ENCODE data around the gene AFDN.
A peak's percentile ranks its signal among the peaks of the same experiment; 100 is the strongest.
"Not testable (repeated sequence)": the region's sequence is repeated elsewhere in the genome, so short reads cannot be mapped to it uniquely, and the experiment has no call there.

Gene AFDN

DNA sequence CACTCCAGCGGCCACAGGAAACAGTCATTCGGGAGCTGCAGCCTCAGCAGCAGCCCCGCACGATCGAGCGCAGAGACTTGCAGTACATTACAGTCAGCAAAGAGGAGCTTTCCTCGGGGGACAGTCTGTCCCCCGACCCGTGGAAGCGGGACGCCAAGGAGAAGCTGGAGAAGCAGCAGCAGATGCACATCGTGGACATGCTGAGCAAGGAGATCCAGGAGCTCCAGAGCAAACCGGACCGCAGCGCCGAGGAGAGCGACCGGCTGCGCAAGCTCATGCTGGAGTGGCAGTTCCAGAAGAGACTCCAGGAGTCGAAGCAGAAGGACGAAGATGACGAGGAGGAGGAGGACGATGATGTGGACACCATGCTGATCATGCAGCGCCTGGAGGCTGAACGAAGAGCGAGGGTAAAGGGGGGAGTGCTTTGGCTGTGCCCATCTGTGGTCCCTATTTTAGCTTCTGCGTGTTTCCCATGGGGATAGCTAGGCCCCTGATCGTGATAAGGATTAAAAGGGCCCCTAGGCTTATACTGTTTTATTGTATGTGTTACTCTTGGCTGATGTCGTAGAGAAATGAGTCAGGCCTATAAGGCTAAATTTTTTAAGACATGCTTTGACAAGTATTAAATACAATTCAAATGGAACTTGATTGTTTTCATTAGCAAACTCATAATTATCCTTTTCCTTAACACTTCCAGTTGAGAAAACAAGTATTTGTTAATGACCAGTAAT is 125.2 kb downstream of the AFDN start:
- no peak for DNase-seq (ENCODE audit: low read depth)

DNA sequence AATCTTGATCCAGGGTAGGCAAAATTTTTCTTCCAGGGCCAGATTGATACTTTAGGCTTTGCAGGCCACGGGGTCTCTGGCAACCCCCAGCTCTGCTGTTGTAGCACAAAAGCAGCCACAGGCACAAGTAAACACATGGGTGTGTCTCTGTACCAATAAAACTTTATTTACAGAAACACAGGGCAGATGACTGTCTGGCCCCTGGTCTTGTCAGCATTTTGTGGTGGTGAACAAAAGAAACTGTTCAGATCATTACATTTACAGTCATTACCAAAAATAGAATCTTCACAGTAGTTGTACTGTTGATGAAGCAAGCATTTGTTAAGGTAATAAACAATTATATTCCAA is 125.8 kb downstream of the AFDN start:
- DNase-seq (ENCODE audit: low read depth), result no peak

DNA sequence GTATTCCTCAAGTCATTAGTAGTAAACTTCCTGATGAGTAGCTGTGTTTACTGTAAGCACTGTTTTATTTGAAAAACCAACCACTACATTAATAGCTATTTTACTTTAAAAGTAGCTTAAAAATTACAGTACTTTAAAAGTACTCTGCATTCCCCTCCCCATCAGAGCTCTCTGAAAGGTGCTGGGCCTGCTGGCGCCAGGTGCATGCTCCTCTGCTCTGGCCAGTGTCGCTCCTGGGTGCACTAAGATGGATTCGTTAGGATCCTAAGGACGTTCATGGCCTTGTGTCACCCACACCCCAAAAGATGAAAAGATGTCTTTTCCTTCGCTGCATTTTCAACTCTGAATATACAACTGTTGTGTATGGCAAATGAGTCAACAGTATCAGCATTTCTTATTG is 126.8 kb downstream of the AFDN start:
- no peak for DNase-seq (ENCODE audit: low read depth)

DNA sequence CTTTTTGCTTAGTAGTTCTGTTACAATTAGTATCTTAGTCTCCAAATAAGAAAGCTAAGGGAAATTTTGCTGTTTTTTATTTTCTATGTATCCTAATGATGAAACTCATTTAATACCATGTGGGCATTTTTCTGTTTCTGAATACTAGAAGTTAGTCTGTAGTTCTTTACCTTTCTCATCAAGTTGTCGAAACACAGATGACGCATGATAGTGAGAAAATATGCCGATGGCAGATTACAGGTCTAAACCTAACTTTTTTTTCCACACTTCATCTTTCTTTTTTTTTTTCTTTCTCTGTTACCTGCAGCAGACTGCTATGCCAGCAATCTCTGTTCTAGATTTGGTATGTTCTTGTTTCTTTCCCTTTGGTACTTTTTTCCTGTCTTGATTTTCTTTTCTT is 127.4 kb downstream of the AFDN start:
- DNase-seq (ENCODE audit: low read depth), result no peak

DNA sequence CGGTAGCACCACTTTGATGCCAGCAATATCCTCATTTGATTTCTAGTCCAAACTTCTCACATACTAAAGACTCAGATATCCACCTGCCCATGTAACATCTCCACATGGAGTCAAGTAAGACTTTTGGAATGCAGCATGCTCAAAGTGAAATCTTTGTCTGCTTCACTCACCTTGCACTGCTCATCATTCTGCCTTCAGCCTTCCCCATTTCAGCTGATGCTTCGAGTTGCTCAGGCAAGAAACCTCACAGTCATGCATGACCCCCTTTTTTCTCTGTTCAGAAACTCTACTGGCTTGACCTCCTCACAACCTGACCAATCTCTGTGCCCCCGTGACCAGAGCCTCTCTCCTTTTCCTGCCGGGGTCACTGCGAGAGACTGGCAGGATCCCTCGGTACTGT is 129.8 kb downstream of the AFDN start:
- DNase-seq (ENCODE audit: low read depth), result no peak

DNA sequence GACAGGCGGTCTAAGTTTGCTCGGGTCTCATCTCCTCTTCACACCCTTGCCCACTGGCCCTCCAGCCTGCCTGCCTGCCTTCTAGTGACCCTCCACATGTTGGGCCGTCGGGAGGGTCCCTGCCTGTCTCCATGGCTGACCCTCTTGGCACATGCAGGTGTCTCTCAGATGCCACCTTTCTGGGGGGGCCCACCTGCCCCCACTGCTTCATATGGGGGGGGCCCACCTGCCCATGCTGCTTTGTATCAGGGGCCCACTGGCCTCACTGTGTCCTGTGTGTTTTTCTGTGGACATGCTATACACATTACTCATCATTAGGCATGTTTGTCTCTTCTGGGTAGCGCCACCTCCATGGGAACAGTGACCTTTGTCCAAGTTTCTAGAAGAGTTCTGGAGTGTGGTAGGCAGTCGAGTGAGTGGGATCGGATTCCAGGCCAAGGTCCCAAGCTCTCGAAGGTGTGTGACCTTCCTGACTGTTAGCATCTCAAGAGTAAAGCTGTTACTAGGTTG is 130.3 kb downstream of the AFDN start:
- DNase-seq (ENCODE audit: low read depth), result peak; percentile 10

DNA sequence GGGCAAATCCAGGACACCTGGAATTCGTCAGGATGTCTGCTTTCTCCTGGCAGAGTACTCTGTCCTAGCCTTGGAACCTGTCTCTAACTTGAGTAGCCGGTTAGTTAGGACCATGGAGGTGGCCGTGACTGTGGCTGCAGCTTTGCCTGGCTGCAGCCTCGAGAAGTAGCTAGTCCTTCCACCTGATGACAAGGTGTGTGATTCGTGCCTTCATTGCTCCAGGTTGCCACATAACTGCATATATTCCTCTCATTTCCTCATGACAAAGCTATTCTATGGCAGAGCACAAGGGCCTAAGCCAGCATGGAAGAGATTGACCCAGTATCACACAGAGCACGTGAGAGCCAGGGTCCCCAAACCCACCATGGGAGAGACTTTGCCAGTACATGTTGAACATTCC is 130.9 kb downstream of the AFDN start:
- DNase-seq (ENCODE audit: low read depth), result peak; percentile 6

DNA sequence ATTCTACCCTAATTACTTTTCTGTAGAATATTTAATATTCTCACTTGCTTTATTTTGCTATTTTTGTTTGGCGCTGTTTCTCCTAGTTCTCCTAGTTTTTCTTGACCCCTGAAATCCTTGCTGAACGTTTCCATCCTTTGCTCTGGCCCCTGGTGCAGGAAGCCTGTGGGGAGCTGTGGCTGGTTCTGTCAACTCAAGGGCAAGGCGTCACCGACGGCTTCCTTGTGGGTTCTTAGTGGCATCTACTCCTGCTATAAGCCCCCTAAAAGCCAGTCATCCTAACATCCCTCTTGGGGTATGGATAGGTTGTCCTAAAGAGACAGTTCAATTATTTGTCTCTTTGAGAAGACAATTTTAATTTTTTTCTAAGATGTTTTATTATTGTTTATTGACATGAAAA is 133.9 kb downstream of the AFDN start:
- no peak for DNase-seq (ENCODE audit: low read depth)

DNA sequence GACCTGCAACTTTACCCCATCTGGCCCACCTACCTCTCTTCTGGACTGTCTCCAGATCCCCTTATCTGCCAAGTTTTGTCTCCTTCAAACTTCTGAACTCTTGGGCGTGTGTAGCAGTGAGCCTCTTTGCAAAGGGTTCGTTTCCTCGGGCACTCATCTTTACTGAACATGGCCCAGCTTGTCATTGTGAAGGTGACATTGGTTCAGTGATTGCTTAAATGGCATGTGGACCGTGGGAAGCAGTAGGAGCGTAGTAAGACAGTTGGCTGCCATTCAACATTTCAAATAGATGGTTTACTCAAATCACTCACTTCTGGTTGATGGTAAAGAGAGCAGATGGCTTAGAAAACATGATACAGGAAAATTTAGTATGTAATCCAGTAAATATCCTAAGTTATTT is 136.0 kb downstream of the AFDN start:
- DNase-seq (ENCODE audit: low read depth), result no peak

DNA sequence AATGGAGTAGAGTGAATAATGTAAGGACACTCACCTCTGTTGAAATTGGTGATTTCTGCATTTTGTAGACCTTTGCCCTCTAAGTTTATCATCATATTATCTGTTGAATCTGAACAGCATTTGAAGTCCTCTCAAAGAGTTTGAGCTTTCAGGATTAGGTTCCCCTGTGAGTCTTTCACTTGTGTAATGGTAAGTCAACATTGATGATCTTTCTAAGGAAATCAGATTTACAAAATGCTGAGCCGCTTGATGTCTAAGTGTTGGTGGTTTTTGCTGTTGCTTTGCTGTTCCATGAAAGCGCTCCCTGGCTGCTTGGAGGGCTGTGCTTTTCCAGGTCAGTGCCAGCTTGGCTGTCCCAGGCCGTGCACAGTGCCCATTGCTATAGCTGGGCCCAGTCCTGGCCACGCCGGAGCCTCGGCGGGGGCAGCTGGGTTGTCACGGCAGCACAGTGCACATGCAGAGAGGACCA is 136.9 kb downstream of the AFDN start:
- DNase-seq (ENCODE audit: low read depth), result no peak

DNA sequence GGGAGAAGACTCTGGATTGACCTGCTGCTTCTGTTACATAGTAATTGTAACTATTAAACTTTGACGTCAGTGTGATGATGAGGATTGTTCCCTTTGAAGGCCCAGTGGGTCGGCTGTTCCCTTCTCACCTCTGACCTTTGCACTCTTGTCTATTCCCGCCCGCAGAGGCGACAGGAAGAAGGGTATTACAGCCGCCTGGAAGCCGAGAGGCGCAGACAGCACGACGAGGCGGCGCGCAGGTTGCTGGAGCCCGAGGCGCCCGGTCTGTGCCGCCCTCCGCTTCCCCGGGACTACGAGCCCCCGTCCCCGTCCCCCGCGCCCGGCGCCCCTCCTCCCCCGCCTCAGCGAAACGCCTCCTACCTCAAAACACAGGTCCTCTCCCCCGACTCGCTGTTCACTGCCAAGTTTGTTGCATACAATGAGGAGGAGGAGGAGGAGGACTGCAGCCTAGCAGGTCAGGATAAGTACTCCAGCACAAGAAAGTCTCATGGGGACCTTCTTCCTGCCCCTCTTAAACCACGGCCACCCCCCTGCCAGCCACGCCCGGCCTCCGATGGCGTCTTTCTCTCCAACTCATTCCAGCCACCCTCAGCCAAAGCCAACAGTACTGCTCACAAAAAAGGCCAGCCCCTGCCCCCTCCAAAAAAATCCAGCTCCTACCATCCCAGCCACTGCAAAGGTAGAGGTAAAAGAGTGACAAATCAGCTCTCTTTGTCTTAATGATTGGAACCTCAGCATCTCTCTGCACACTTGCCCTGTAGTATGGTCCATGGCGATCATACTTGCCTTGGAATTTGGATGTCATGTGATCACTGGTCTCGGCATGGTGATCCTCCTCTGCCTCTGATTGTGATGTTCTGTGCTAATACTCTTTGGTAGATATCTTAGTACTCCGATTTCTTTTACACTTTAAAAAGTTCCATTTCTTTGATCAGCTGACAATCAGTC is 139.2 kb downstream of the AFDN start:
- no peak for DNase-seq (ENCODE audit: low read depth)

DNA sequence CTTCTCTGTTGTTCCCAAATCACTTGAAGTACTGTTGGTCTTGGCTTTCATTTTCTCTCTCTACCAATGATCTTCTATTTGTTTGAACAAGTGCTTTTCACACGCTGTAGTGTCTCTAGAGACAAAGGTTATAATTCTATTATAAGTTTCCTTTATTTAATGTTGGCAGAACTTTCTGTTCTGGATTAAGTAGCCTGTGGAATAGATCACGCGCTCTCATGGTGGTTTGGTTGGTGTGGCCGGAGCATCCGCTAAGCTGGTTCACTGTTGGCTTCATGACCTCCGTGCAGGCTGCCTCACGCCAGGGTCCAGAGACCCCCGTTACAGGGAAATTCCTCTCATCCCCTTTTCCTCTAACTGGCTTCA is 139.8 kb downstream of the AFDN start:
- DNase-seq (ENCODE audit: low read depth), result no peak

DNA sequence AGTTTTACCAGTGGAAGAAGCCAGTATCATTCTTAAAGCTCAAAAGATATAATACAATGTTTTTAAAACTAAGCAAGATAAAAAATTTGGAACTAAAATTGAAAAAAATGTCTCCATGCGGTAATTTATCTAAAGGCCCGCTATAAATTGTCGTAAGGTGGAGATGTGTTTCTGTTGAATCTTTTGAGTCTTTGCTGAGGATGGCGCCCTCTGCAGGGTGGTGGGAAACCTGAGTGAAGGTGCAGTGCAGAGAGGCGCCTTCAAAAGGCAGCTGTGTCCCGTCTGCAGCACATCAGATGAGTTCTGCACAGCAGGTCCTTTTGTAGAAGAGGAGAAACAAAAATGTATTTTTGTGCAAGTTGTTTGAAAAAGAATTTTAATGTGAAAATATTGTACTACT is 141.4 kb downstream of the AFDN start:
- DNase-seq (ENCODE audit: low read depth), result peak; percentile 13

DNA sequence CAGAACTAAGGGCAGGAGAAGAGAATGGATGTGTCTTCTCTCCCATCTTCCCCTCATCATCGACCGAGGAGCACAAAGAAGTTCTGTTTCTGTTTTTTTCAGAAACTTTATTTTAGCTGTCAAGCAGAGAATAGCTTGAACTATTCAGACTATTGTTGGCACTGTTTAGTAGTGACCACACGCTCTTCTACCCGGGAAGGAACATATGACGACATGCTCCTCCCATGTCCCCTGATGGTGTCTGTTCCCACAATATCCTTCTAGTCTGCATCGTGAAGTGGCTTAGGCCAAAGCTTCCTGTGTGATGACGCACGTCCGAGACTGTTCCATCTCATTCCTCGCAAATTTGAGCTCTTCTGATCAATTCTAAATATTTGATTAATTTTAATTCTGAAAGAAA is 143.5 kb downstream of the AFDN start:
- DNase-seq (ENCODE audit: low read depth), result no peak

DNA sequence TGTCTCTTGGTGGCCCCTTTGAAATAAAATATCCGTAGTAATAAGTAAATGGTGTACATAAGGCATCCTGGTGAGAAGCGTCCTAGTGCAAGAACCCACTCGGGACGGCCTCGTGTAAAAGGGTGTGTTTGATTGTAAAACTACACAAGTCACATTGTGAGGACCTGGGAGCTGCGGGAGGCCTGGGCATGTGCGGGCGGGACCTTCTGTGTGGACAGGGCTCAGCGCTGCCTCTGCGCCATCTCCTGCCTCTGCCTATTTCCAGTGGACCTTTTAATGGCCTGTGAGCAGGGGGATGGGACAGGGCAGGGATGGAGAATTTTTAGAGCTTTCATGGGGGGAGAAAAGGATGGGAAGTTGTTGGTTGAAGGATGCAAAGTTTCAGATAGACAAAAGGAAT is 145.5 kb downstream of the AFDN start:
- no peak for DNase-seq (ENCODE audit: low read depth)

DNA sequence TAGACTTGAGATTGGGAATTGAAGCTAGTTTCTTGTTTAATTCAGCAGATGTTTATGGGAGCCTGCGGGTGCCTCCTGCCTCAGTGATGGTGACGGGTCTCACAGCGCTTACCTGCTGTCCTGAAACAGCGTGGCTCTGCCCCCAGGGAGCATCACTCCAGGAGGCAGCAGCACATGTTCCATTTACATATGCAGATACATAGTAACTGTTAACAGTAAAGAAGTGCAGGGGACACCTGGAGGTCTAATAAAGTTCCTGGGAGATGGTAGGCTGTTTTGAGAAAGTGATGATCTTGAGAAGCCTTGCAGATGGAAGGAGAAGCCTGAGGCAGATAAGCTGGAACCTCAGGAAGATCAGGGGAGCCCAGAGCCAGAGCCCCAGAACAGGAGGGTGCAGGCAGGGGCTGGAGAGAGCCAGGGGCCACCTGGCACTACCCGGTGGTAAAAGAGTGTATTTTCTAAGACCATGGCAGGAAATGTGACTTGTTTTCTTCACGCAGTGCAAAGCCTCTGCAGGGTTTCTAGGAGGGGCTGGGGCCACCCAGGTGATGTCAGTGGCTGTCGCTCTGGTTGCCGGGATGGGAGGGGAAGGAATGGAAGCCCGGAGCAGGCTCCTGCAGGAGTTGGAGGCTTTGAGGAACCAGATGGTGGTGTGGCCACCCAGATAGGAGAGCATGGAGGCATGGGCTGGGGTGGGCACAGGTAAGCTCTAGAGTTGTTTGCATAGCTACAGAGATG is 146.6 kb downstream of the AFDN start:
- no peak for DNase-seq (ENCODE audit: low read depth)

DNA sequence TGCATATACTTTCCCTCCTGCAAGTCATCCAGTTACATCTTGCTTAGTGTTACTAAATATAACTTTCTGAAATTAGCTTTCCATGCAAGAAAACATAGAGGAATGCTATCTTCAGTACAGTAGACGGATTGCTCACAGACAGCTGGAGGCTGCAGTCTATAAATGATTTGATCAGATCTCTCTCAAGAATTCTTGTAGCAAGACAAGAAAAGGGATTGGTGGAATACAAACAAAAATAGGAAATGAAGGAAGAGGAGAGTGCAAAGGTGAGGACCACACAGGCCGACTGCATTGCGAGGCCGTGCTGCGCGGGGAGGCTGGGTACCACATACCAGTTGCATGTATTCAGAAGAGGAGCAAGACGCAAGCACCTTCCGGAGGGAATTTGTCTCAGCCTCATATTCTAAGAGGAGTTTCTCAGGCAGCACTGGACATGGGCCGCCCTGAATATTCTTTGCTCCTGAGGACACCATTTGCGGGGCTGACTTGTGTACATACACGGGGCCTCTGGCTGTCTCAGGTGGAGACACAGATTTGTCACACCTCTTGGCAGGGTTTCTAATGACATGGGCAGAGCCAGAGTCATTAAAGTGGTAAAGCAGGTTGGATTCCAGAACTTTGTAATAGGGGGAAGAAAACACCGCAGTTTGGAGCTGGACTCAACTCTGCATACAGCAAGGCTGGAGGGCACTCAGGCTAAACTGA is 148.1 kb downstream of the AFDN start:
- DNase-seq (ENCODE audit: low read depth), result no peak

DNA sequence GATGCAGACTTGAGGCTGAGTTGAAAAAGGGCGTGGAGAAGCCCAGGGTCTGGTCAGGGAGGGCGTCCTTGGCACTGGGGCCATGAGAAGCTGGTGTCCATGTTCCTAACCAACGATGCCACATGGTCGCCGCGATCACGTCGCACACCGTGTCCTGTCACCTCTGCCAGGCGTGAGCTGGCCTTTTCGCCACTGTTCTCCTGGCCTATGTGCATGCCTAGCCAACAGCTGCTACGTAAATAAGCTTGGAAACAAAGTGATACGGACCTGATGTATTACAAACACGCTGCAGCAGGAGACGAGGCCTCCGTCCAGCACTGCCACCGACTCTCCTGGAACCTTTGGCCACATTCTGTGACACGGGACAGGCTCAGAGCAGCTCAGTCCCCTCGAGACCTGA is 148.7 kb downstream of the AFDN start:
- DNase-seq (ENCODE audit: low read depth), result no peak

DNA sequence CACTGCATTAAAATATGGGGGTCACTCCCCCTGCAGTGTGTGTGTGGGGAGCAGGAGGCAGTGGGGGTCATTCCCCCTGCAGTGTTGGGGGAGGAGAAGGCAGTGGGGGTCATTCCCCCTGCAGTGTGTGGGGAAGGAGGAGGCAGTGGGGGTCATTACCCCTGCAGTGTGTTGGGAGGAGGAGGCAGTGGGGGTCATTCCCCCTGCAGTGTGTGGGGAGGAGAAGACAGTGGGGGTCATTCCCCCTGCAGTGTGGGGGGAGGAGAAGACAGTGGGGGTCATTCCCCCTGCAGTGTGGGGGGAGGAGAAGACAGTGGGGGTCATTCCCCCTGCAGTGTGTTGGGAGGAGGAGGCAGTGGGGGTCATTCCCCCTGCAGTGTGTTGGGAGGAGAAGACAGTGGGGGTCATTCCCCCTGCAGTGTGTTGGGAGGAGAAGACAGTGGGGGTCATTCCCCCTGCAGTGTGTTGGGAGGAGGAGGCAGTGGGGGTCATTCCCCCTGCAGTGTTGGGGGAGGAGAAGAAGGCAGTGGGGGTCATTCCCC is 149.5 kb downstream of the AFDN start:
- not testable (repeated sequence) for DNase-seq (ENCODE audit: low read depth)

DNA sequence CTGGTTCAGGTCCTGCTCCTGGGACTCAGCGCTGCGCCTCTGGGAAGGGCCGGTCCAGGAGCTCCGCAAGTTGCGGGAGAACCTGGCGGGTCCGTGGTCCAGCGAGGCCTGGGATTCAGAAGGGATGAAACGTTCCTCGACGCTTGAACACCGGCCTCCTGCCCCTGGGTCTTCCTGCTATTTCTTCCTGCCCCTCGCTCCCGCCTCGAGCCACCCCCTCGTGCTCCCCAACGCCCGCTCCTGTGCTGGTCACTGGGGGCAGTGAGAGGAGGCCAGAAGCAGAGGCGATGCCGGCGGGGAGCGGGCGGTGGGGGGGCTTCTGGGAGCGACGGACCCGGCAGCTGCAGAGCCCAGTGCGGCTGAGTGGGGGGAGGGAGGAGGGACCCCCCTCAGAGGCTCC is 150.0 kb downstream of the AFDN start:
- DNase-seq (ENCODE audit: low read depth), result no peak

DNA sequence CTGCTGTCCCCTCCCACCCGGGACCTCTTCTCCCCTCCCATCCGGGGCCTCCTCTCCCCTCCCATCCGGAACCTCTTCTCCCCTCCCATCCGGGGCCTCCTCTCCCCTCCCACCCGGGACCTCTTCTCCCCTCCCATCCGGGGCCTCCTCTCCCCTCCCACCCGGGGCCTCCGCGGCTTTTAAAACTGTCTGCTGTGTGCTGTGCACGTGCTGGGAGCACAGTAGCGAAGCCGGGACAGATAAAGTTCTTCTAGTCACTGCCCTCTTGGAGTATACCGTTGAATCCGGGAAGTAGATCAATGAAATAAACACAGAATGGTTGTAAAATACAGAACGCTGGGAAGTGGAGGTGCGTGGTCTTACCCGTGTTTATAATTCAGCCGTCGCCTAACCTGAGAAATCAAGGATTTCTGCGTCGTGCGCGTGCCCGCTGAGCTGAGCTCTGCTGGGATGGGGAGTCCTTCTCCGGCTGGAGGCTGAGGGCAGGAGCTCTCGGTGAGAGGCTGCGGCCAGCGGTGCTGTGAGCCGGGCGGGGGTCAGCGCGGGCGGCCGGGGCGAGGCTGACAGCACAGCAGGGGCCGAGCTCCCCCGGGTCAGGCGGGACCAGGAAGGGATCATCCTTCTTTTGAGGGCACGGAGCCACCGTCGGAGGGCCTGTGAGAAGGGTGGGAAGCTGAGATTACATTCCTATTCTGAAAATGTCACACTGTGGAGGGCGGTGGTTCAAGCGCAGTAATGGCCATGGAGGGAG is 151.2 kb downstream of the AFDN start:
- DNase-seq (ENCODE audit: low read depth), result no peak
